GM12878 (cell line): ENCODE results near the gene SEPHS2.

ENCODE experiments used
- CHD4 ChIP-seq: fragments of 200-600 bp; sonication (generic); IDR thresholded peaks from 2 replicates; pipeline ENCODE4 v1.6.1; 2016; ENCODE audit warnings: mild to moderate bottlenecking
- EED ChIP-seq: sonication (generic); IDR thresholded peaks from 2 replicates; pipeline ENCODE4 v1.6.1; 2016; ENCODE audit warnings: antibody characterized with exemption, low read depth
- EP300 ChIP-seq, 2 experiments: fragments of 150-350 bp in 1 of 2; IDR thresholded peaks; 2 replicates each; pipeline ENCODE4 v1.6.1; 2011 to 2012; ENCODE audit warnings: low read depth in 2 of 2, low read length in 2 of 2, borderline replicate concordance in 1 of 2, improper control_type of control experiment in 1 of 2, inconsistent platforms in 1 of 2; ENCODE audit not compliant: control insufficient read depth in 1 of 2
- ETV6 ChIP-seq, 2 experiments: fragments of 450-650 bp in 1 of 2; IDR thresholded peaks in 1 of 2; conservative IDR thresholded peaks in 1 of 2; 2 replicates each; pipeline ENCODE4 v1.6.1; 2014; ENCODE audit warnings: antibody characterized with exemption in 1 of 2, borderline replicate concordance in 1 of 2, low read depth in 1 of 2, mild to moderate bottlenecking in 1 of 2, moderate library complexity in 1 of 2
- MXI1 ChIP-seq: fragments of 150-350 bp; IDR thresholded peaks from 2 replicates; pipeline ENCODE4 v1.6.1; 2011; ENCODE audit warnings: low read depth, mild to moderate bottlenecking, inconsistent platforms, low read length, improper control_type of control experiment
- POLR2A ChIP-seq: IDR thresholded peaks from 2 replicates; pipeline ENCODE4 v1.6.1; 2011; ENCODE audit warnings: low read depth, mild to moderate bottlenecking, low read length
- RAD21 ChIP-seq: IDR thresholded peaks from 2 replicates; pipeline ENCODE4 v1.6.1; 2011; ENCODE audit warnings: mild to moderate bottlenecking, low read depth, low read length, moderate library complexity; ENCODE audit not compliant: insufficient read depth
- SP1 ChIP-seq: IDR thresholded peaks from one replicate; pipeline ENCODE4 v1.6.1; 2011; ENCODE audit warnings: low read depth, low read length
- YY1 ChIP-seq: IDR thresholded peaks from 2 replicates; pipeline ENCODE4 v1.6.1; 2011; ENCODE audit warnings: low read depth, mild to moderate bottlenecking, low read length
- ZNF274 ChIP-seq: IDR thresholded peaks from one replicate; pipeline ENCODE4 v1.8.0; 2011; ENCODE audit not compliant: insufficient read length, insufficient read depth
- TF ChIP-seq, protein P1 (sequence below), 3 experiments: IDR thresholded peaks in 2 of 3; conservative IDR thresholded peaks in 1 of 3; 2 replicates each; pipeline ENCODE4 v1.5.1; 2011; ENCODE audit warnings: low read depth in 3 of 3, low read length in 3 of 3, mild to moderate bottlenecking in 3 of 3, control low read depth in 2 of 3, moderate library complexity in 2 of 3, inconsistent platforms in 1 of 3, mixed read lengths in 1 of 3; ENCODE audit not compliant: control insufficient read depth in 2 of 3, insufficient read depth in 1 of 3; ENCODE audit errors: extremely low read depth in 1 of 3

DNA sequence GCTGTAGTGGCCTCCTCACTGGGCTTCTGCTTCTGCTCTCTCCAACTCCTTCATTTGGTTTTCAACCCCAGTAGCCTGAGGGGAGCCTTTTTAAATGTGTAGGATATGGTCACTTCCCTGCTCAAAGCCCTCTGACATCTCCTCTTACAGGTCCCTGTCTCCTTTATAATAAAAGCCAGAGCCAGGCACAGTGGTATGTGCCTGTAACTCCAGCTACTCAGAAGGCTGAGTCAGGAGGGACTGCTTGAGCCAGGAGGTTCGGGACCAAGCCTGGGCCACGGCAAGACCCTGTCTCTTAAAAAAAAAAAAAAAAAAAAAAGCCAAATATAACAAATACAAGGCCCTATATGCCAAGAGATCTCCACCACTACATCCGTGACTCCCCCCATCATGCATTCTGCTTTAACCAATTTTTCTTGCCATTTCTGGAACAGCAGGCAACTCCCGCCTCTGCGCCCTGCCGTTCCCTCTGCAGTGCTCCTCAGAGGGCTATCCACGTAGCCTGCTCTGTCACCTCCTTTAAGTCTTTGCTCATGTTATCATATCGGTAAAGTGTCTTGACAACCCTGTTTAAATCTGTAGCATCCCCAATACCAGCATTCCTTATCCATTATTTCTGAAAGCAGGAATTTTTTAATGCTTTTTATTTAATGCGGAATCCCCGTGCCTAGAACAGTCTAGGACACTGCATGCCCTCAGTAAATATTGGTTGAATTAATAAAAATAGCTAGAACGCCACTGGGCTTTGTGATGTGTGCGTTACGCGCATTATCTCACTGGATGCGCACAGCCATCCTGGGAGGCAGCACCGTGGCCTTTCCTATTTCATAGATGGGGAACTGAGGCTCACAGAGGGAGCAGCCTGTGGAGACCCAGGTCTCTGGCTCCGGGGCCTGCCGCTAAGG lies 28.8 kb downstream of the SEPHS2 start:
- TF ChIP-seq EP300 (IDR thresholded peaks at IDR 0.05; ENCODE audit: borderline replicate concordance in 1 of 2, control insufficient read depth in 1 of 2, low read depth in 2 of 2, low read length in 2 of 2) (no peak), ETV6 (conservative IDR thresholded peaks at IDR 0.05 in 1 of 2, IDR thresholded peaks at IDR 0.05 in 1 of 2; ENCODE audit: borderline replicate concordance in 1 of 2, low read depth in 1 of 2) (no peak), CHD4 (no peak), RAD21 (no peak), EED (no peak), SP1 (no peak), POLR2A (no peak), YY1 (no peak), MXI1 (no peak), ZNF274 (no peak)
- TF ChIP-seq, protein P1, sequence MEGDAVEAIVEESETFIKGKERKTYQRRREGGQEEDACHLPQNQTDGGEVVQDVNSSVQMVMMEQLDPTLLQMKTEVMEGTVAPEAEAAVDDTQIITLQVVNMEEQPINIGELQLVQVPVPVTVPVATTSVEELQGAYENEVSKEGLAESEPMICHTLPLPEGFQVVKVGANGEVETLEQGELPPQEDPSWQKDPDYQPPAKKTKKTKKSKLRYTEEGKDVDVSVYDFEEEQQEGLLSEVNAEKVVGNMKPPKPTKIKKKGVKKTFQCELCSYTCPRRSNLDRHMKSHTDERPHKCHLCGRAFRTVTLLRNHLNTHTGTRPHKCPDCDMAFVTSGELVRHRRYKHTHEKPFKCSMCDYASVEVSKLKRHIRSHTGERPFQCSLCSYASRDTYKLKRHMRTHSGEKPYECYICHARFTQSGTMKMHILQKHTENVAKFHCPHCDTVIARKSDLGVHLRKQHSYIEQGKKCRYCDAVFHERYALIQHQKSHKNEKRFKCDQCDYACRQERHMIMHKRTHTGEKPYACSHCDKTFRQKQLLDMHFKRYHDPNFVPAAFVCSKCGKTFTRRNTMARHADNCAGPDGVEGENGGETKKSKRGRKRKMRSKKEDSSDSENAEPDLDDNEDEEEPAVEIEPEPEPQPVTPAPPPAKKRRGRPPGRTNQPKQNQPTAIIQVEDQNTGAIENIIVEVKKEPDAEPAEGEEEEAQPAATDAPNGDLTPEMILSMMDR (IDR thresholded peaks at IDR 0.05 in 2 of 3, conservative IDR thresholded peaks at IDR 0.05 in 1 of 3; ENCODE audit: control insufficient read depth in 2 of 3, extremely low read depth in 1 of 3, insufficient read depth in 1 of 3, low read depth in 3 of 3, low read length in 3 of 3): no peak
